Measurements from ENCODE around the gene TLE1.

TLE1 gene

GRCh38 chr9:81550207-81550583, 139.2 kb downstream of the TLE1 start:
- DNase-seq (ENCODE audit: low read depth in 3 of 3, low spot score in 1 of 3), result no peak

GRCh38 chr9:81549500-81550206, 139.7 kb downstream of the TLE1 start:
- no peak for DNase-seq (ENCODE audit: low read depth in 3 of 3, low spot score in 1 of 3)

- no peak for DNase-seq (ENCODE audit: low read depth in 3 of 3, low spot score in 1 of 3)
These were observed 140.4 kb downstream of the TLE1 start for GRCh38 chr9:81548911-81549310.

- DNase-seq (ENCODE audit: low read depth in 3 of 3, low spot score in 1 of 3), result no peak
These were observed 142.9 kb downstream of the TLE1 start for GRCh38 chr9:81546489-81546888.

GRCh38 chr9:81543695-81544094, 145.7 kb downstream of the TLE1 start:
- DNase-seq (ENCODE audit: low read depth in 3 of 3, low spot score in 1 of 3), result no peak

GRCh38 chr9:81542118-81542889, 147.0 kb downstream of the TLE1 start:
- no peak for DNase-seq (ENCODE audit: low read depth in 3 of 3, low spot score in 1 of 3)

- no peak for DNase-seq (ENCODE audit: low read depth in 3 of 3, low spot score in 1 of 3)
These were observed 149.1 kb downstream of the TLE1 start for GRCh38 chr9:81540142-81540710.

- DNase-seq (ENCODE audit: low read depth in 3 of 3, low spot score in 1 of 3), result no peak
These were observed 150.0 kb downstream of the TLE1 start for GRCh38 chr9:81539317-81539716.

- no peak for DNase-seq (ENCODE audit: low read depth in 3 of 3, low spot score in 1 of 3)
These were observed 150.5 kb downstream of the TLE1 start for GRCh38 chr9:81538890-81539289.

GRCh38 chr9:81537964-81538363, 151.4 kb downstream of the TLE1 start:
- no peak for DNase-seq (ENCODE audit: low read depth in 3 of 3, low spot score in 1 of 3)

- DNase-seq (ENCODE audit: low read depth in 3 of 3, low spot score in 1 of 3), result no peak
These were observed 152.9 kb downstream of the TLE1 start for GRCh38 chr9:81536242-81537025.

GRCh38 chr9:81535542-81536241, 153.7 kb downstream of the TLE1 start:
- no peak for DNase-seq (ENCODE audit: low read depth in 3 of 3, low spot score in 1 of 3)

- DNase-seq (ENCODE audit: low read depth in 3 of 3, low spot score in 1 of 3), result no peak
These were observed 155.0 kb downstream of the TLE1 start for GRCh38 chr9:81534138-81534875.

Measured in stimulated activated CD4-positive, alpha-beta T cell treated with anti-CD3 and anti-CD28 coated beads, TNF-alpha, amount 100 ng/mL, for 1 hour (primary cell).